Gastroesophageal sphincter (tissue), 3 donors: Measurements from ENCODE around the gene STXBP4.

Source experiments
- EP300 ChIP-seq: sonication (generic); formaldehyde crosslinking; IDR thresholded peaks from one replicate; pipeline ENCODE4 v1.6.1; 2017; ENCODE audit warnings: antibody characterized with exemption, mild to moderate bottlenecking
- POLR2A ChIP-seq, 2 donors: fragments of 450-650 bp; IDR thresholded peaks; one replicate each; pipeline ENCODE4 v1.6.1; 2017; ENCODE audit warnings: antibody characterized with exemption in 2 of 2, mild to moderate bottlenecking in 2 of 2, moderate library complexity in 1 of 2
- TF ChIP-seq, protein P1 (sequence below), 4 experiments: fragments of 200-600 bp in 2 of 4; fragments of 450-650 bp in 2 of 4; sonication (generic) in 1 of 4; IDR thresholded peaks; one replicate each; pipeline ENCODE4 v1.5.1; 2017 to 2019; ENCODE audit warnings: antibody characterized with exemption in 4 of 4, mild to moderate bottlenecking in 2 of 4, moderate library complexity in 2 of 4

DNA sequence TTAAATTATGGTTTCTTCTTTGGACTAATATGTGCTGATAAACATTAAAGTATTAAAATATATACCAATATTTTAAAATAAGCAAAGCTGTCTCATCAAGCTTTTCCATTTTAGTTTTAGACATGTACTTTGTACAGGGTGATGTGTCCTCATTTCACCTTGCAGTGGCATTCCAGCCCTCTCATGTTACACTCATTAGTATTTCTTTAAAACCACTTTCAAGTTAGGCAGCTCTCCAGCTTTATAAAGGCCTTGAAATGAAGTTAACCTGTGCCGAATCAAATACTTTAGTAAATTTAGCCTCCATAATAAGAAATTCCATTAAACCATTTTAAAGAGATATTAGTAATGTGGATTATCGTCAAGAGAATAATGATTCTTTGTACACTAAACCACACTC, 188.6 kb downstream of the STXBP4 start:
- TF ChIP-seq POLR2A (IDR thresholded peaks at IDR 0.05) (no peak), EP300 (no peak)
- TF ChIP-seq, protein P1, sequence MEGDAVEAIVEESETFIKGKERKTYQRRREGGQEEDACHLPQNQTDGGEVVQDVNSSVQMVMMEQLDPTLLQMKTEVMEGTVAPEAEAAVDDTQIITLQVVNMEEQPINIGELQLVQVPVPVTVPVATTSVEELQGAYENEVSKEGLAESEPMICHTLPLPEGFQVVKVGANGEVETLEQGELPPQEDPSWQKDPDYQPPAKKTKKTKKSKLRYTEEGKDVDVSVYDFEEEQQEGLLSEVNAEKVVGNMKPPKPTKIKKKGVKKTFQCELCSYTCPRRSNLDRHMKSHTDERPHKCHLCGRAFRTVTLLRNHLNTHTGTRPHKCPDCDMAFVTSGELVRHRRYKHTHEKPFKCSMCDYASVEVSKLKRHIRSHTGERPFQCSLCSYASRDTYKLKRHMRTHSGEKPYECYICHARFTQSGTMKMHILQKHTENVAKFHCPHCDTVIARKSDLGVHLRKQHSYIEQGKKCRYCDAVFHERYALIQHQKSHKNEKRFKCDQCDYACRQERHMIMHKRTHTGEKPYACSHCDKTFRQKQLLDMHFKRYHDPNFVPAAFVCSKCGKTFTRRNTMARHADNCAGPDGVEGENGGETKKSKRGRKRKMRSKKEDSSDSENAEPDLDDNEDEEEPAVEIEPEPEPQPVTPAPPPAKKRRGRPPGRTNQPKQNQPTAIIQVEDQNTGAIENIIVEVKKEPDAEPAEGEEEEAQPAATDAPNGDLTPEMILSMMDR (IDR thresholded peaks at IDR 0.05) = no peak
